Peyer's patch (tissue), 4 donors: ENCODE results near the gene HJURP. TPM values are rescaled to one million over a fixed set of nuclear protein-coding genes. Genes with fewer than 3 reads are reported as not detected.
A peak's percentile ranks its signal among the peaks of the same experiment; 100 is the strongest.

Experiments used
- DNase-seq, 3 donors: peaks; one replicate each; pipeline ENCODE4 v3.0.0-alpha.2; 2017 to 2019
- H3K27ac ChIP-seq, 4 donors: fragments of 200-600 bp; sonication (generic); one replicate each; pipeline ENCODE4 v1.5.1; 2016 to 2019
- H3K27me3 ChIP-seq, 2 donors: fragments of 200-600 bp; sonication (generic); one replicate each; pipeline ENCODE4 v1.5.1; 2019
- H3K36me3 ChIP-seq, 3 donors: fragments of 200-600 bp; sonication (generic); one replicate each; pipeline ENCODE4 v1.5.1; 2016 to 2019
- H3K4me1 ChIP-seq, 4 donors: fragments of 200-600 bp; sonication (generic); one replicate each; pipeline ENCODE4 v1.5.1; 2016 to 2019
- H3K4me3 ChIP-seq, 4 donors: fragments of 200-600 bp; sonication (generic); 1 replicate in 3 of 4; 2 replicates in 1 of 4; pipeline ENCODE4 v1.5.1; 2016 to 2019; ENCODE audit warnings: mild to moderate bottlenecking in 1 of 4
- H3K9me3 ChIP-seq, 4 donors: fragments of 200-600 bp; sonication (generic); one replicate each; pipeline ENCODE4 v1.5.1; 2016 to 2019; ENCODE audit warnings: mild to moderate bottlenecking in 1 of 4
- CTCF ChIP-seq, 6 experiments: fragments of 450-650 bp in 4 of 6; fragments of 200-600 bp in 2 of 6; sonication (generic) in 1 of 6; IDR thresholded peaks; one replicate each; pipeline ENCODE4 v1.5.1; 2017 to 2019; ENCODE audit warnings: antibody characterized with exemption in 6 of 6, mild to moderate bottlenecking in 3 of 6, moderate library complexity in 1 of 6
- POLR2A ChIP-seq, 2 donors: fragments of 450-650 bp; IDR thresholded peaks; one replicate each; pipeline ENCODE4 v1.5.1; 2017; ENCODE audit warnings: antibody characterized with exemption in 2 of 2, mild to moderate bottlenecking in 2 of 2, moderate library complexity in 2 of 2
- total RNA-seq, 4 donors: library from RNA; depleted of rRNA; stranded (reverse); fragments of >200 nt; gene quantifications; one replicate each; pipeline ENCODE4 v1.1.0, GENCODE V29; 2016

Gene HJURP
- total RNA-seq, 4 donors from 2014 or later: 2.1 to 10.7 (median 6.1) TPM

- Histone ChIP-seq H3K4me3 (peak overlapping the region in 2 of 4 donors; percentile 68 to 82), H3K4me1 (peaks cover 0 to 11% (median 4%) of the 10 kb centered on the region in 4 donors), H3K27ac (no peak overlapping the region), H3K36me3 (no peaks in the 10 kb centered on the region), H3K27me3 (no peaks in the 10 kb centered on the region), H3K9me3 (no peaks in the 10 kb centered on the region)
- TF ChIP-seq CTCF (IDR thresholded peaks at IDR 0.05) (no peak), POLR2A (IDR thresholded peaks at IDR 0.05) (no peak)
- DNase-seq: peak in 1 of 3 donors; percentile 34
These were observed 982 bp downstream of the HJURP start for GRCh38 chr2:233853353-233853752.

DNA sequence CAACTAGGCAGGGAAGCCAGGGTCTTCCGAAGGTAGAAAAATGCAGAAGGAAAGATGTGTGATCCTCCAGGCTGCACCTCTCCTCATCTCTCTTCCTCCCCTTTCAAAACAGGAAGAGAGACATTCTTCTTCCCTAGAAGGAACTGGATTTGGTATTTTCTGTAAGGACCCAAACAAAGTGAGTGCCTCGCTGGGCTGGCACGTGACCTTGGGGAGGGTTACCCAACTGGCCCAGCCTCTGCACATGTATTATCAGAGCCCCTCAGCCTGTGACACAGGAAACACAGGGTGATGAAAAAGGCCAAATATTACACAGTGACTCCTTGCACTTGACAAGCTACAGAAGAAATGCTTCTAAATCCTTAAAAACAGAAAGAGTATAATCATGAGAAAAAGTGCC, 2.3 kb downstream of the HJURP start:
- H3K4me3 ChIP-seq: no peak overlapping the region
- H3K27ac ChIP-seq: no peak overlapping the region
- H3K36me3 ChIP-seq: no peaks in the 10 kb centered on the region
- TF ChIP-seq POLR2A (IDR thresholded peaks at IDR 0.05) (no peak), CTCF (IDR thresholded peaks at IDR 0.05) (no peak)
- DNase-seq: peak in 1 of 3 donors; percentile 24
- no peaks in the 10 kb centered on the region for H3K9me3 ChIP-seq
- H3K27me3 ChIP-seq: no peaks in the 10 kb centered on the region
- peaks cover 0 to 11% (median 4%) of the 10 kb centered on the region in 4 donors for H3K4me1 ChIP-seq

- Histone ChIP-seq H3K9me3 (no peaks in the 10 kb centered on the region), H3K36me3 (no peaks in the 10 kb centered on the region), H3K27ac (no peak overlapping the region), H3K4me1 (peaks cover 0 to 11% (median 4%) of the 10 kb centered on the region in 4 donors), H3K4me3 (no peak overlapping the region), H3K27me3 (no peaks in the 10 kb centered on the region)
- TF ChIP-seq CTCF (IDR thresholded peaks at IDR 0.05) (no peak), POLR2A (IDR thresholded peaks at IDR 0.05) (no peak)
- no peak for DNase-seq
These were observed 3.2 kb downstream of the HJURP start for GRCh38 chr2:233851169-233851568.

DNA sequence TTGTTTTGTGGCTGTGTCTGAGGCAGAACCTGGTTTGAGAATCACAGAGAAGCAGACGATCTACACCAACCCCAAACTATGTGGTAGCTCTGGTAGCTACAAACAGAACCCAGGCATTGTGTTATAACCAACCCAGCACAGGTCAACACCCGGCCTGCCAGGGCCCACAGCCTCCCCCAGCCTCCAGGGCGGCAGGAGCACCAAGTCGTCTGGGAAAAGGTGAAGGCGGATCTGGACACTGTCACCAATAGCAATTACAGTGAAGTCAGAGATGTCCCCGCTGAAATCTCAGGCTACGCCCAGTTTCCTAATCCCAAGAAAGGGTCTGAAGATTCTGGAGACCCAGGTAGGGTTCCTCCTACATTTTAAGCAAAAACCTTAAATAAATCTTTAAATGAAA, 3.6 kb downstream of the HJURP start:
- Histone ChIP-seq H3K36me3 (no peaks in the 10 kb centered on the region), H3K4me3 (no peak overlapping the region), H3K27me3 (no peaks in the 10 kb centered on the region), H3K27ac (no peak overlapping the region), H3K4me1 (peaks cover 0 to 11% (median 4%) of the 10 kb centered on the region in 4 donors), H3K9me3 (no peaks in the 10 kb centered on the region)
- TF ChIP-seq CTCF (IDR thresholded peaks at IDR 0.05) (no peak), POLR2A (IDR thresholded peaks at IDR 0.05) (no peak)
- no peak for DNase-seq

DNA sequence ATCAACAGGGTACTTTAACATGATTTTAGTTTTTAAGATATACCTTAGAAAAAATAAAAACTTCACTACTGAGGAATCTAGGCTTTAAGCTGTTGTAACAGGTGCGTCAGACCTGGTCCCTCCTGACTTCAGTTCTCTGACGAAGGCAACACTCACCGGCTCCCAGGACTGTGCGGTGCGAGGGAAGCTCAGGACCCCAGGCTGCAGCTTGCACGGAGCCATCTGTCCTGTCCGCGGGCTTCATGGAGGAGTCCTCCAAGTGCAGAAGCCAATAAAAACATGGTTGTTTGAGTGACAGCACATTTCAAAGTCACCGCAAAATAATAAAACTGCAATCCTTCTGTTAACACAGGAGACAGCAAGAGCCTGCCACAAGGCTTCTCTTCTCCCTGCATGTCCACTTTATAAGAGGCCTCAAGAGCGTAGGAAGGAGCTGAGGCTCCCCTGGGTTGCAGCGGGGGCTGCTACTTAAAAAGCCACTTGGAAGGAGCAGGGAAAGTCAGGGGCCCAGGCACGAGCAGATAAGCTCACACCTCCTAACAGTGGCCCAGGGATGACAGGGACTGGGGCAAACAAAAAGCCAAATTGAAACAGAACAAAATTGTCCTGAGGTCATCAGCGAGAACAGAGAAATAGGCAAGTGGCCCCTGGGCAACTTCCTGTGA, 4.6 kb downstream of the HJURP start:
- no peak for TF ChIP-seq POLR2A (IDR thresholded peaks at IDR 0.05)
- no peak for TF ChIP-seq CTCF (IDR thresholded peaks at IDR 0.05)
- Histone ChIP-seq H3K36me3 (no peaks in the 10 kb centered on the region), H3K27me3 (no peaks in the 10 kb centered on the region), H3K4me1 (peaks cover 0 to 11% (median 4%) of the 10 kb centered on the region in 4 donors), H3K4me3 (no peak overlapping the region), H3K9me3 (no peaks in the 10 kb centered on the region), H3K27ac (no peak overlapping the region)
- DNase-seq: peak in 1 of 3 donors; percentile 13
